GM18909 (cell line): ENCODE measurements around the gene OR13J1.
"Not testable (repeated sequence)": the region's sequence is repeated elsewhere in the genome, so short reads cannot be mapped to it uniquely, and the experiment has no call there.

ENCODE experiments used
- ATAC-seq: cut with Tn5 transposase; IDR thresholded peaks from one replicate; pipeline ENCODE4 v1.9.1; 2021; ENCODE audit warnings: mild to moderate bottlenecking; ENCODE audit not compliant: unreplicated experiment, poor library complexity

The OR13J1 gene

GRCh38 chr9:35905051-35905781 lies 35.0 kb upstream of the OR13J1 start:
- ATAC-seq = no peak

- ATAC-seq = no peak
Measured at GRCh38 chr9:35904338-35904737, 34.1 kb upstream of the OR13J1 start.

GRCh38 chr9:35903049-35903448 lies 32.8 kb upstream of the OR13J1 start:
- no peak for ATAC-seq

GRCh38 chr9:35899021-35899420 lies 28.8 kb upstream of the OR13J1 start:
- ATAC-seq = no peak

- no peak for ATAC-seq
Measured at GRCh38 chr9:35898337-35898736, 28.1 kb upstream of the OR13J1 start.

- ATAC-seq = not testable (repeated sequence)
Measured at GRCh38 chr9:35897376-35898099, 27.3 kb upstream of the OR13J1 start.

GRCh38 chr9:35896570-35896969 lies 26.4 kb upstream of the OR13J1 start:
- ATAC-seq = no peak

GRCh38 chr9:35892051-35892450 lies 21.9 kb upstream of the OR13J1 start:
- no peak for ATAC-seq

GRCh38 chr9:35891646-35892045 lies 21.4 kb upstream of the OR13J1 start:
- ATAC-seq = no peak

- ATAC-seq = not testable (repeated sequence)
Measured at GRCh38 chr9:35884908-35885307, 14.7 kb upstream of the OR13J1 start.

- ATAC-seq = no peak
Measured at GRCh38 chr9:35882996-35883395, 12.8 kb upstream of the OR13J1 start.

GRCh38 chr9:35882263-35882848 lies 12.2 kb upstream of the OR13J1 start:
- no peak for ATAC-seq

- no peak for ATAC-seq
Measured at GRCh38 chr9:35872505-35872904, 2.3 kb upstream of the OR13J1 start.

GRCh38 chr9:35871545-35871944 lies 1.3 kb upstream of the OR13J1 start:
- no peak for ATAC-seq

- no peak for ATAC-seq
Measured at GRCh38 chr9:35869621-35870216, 482 bp downstream of the OR13J1 start.

GRCh38 chr9:35868933-35869332 lies 1.3 kb downstream of the OR13J1 start:
- no peak for ATAC-seq

- no peak for ATAC-seq
Measured at GRCh38 chr9:35867538-35867937, 2.7 kb downstream of the OR13J1 start.

GRCh38 chr9:35864695-35865255 lies 5.4 kb downstream of the OR13J1 start:
- ATAC-seq = no peak

- ATAC-seq = no peak
Measured at GRCh38 chr9:35863583-35863982, 6.6 kb downstream of the OR13J1 start.

- ATAC-seq = no peak
Measured at GRCh38 chr9:35862328-35862727, 7.9 kb downstream of the OR13J1 start.
